ENCODE measurements around the gene PRR33.

Gene PRR33

DNA sequence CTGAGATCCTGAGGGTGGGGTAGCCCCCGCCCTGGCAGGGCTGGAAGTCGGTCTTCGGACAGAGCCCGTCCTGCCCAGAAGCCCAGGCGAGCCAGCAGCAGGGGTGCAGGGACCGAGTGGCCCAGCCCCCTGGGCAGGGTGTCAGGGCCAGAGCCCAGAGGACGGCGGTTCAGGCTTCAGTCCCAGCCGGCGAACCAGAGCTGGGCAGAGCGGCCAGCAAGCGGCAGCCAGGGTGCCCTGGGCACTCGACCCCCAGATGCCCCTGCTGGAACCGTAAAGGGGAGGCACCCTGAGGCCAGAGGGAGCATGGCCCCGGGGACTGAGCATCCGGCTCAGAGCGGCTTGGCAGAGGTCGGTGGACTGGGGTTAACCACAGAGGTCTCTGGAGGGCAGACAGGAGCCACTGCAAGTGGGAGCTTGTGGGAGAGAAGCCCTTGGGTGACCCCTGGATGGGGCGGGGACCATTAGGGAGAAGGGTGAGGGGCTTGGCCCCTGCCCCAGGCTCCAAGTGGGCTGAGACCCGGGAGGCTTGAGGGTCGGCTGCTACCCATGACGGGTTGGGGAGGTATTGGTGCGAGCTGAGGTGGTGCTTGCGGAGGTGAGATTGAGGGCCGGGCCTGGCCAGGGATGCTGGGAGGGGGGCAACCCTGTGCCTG is 22.9 kb downstream of the PRR33 start:
- TF ChIP-seq, protein P1, sequence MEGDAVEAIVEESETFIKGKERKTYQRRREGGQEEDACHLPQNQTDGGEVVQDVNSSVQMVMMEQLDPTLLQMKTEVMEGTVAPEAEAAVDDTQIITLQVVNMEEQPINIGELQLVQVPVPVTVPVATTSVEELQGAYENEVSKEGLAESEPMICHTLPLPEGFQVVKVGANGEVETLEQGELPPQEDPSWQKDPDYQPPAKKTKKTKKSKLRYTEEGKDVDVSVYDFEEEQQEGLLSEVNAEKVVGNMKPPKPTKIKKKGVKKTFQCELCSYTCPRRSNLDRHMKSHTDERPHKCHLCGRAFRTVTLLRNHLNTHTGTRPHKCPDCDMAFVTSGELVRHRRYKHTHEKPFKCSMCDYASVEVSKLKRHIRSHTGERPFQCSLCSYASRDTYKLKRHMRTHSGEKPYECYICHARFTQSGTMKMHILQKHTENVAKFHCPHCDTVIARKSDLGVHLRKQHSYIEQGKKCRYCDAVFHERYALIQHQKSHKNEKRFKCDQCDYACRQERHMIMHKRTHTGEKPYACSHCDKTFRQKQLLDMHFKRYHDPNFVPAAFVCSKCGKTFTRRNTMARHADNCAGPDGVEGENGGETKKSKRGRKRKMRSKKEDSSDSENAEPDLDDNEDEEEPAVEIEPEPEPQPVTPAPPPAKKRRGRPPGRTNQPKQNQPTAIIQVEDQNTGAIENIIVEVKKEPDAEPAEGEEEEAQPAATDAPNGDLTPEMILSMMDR (conservative IDR thresholded peaks at IDR 0.05; ENCODE audit: low read length) = no peak
- DNase-seq (ENCODE audit: low read depth) = no peak
- no peak overlapping the region for H3K4me3 ChIP-seq (ENCODE audit: low read length)

DNA sequence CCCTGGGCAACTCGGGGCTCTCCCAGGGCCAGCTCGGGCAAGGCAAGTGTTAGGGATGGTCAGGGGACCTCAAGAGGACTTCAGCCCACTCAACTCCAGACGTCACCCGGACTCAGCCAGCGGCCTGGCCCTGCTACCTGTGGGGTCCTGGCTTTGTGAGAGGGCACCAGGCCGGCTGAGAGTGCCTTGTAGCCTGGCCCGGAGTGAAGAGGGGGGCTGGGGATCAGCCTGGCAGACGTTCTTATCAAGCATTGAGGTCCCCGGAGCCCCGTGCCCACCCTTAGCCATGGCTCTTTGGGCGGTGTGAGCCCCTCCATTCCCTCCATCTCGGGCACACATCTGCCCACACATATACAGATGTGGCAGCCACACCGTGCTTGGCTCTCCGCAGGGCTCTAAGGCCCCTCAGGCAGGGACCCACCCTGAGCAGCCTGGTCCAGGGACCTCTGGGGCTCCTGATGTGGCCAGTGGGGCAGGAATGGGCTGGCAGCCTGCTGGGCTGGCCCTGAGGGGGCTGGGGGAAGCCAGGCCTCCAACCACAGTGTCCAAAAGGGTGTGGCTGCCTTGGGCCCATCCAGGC is 23.5 kb downstream of the PRR33 start:
- no peak overlapping the region for H3K4me3 ChIP-seq (ENCODE audit: low read length)
- TF ChIP-seq, protein P1 (conservative IDR thresholded peaks at IDR 0.05; ENCODE audit: low read length) = no peak
- no peak for DNase-seq (ENCODE audit: low read depth)

DNA sequence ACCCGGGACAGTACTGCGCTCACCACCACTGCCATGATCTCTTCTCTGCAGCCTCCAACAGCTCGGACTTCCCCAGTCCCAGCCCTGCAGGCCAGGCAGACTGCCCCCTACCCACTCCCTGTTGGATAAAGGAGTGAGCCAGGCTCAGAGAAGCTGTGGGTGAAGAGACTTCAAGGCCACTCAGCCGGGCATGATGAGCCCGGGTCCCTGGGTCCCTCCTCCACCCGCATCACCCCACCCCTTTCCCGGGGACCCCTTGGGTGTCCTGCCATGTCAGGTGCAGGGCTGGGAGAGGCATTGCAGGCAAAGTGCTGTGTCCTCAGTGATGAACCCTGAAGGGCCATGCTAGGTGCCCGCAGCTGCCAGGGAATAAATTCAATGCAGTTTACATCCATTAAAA is 24.3 kb downstream of the PRR33 start:
- no peak overlapping the region for H3K4me3 ChIP-seq (ENCODE audit: low read length)
- TF ChIP-seq, protein P1 (conservative IDR thresholded peaks at IDR 0.05; ENCODE audit: low read length) = no peak
- no peak for DNase-seq (ENCODE audit: low read depth)

- no peak for DNase-seq (ENCODE audit: low read depth)
- TF ChIP-seq, protein P1 (conservative IDR thresholded peaks at IDR 0.05; ENCODE audit: low read length) = no peak
- H3K4me3 ChIP-seq (ENCODE audit: low read length) = no peak overlapping the region
Observed at GRCh38 chr11:1866776-1867175, 24.9 kb downstream of the PRR33 start.

DNA sequence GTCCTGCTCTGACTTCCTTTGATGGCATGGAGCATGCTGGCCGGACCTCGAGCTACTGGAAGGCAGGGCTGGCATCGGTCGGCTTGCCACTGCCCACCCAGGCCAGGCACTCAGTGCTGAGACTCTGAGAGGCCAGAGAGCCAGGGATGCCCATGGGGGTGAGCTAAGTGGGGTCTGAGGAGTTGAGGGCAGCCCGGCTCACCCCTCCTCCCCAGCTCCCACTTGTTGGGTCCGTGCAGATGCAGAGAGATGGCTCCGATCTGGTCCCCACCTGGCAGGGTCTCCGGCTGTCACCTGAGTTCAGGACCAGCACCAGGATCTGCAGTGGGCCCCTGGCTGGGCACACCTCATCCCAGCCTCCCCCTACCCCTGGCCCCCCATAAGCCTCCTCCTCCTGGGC is 25.5 kb downstream of the PRR33 start:
- TF ChIP-seq, protein P1 (conservative IDR thresholded peaks at IDR 0.05; ENCODE audit: low read length) = no peak
- no peak overlapping the region for H3K4me3 ChIP-seq (ENCODE audit: low read length)
- DNase-seq (ENCODE audit: low read depth) = no peak

DNA sequence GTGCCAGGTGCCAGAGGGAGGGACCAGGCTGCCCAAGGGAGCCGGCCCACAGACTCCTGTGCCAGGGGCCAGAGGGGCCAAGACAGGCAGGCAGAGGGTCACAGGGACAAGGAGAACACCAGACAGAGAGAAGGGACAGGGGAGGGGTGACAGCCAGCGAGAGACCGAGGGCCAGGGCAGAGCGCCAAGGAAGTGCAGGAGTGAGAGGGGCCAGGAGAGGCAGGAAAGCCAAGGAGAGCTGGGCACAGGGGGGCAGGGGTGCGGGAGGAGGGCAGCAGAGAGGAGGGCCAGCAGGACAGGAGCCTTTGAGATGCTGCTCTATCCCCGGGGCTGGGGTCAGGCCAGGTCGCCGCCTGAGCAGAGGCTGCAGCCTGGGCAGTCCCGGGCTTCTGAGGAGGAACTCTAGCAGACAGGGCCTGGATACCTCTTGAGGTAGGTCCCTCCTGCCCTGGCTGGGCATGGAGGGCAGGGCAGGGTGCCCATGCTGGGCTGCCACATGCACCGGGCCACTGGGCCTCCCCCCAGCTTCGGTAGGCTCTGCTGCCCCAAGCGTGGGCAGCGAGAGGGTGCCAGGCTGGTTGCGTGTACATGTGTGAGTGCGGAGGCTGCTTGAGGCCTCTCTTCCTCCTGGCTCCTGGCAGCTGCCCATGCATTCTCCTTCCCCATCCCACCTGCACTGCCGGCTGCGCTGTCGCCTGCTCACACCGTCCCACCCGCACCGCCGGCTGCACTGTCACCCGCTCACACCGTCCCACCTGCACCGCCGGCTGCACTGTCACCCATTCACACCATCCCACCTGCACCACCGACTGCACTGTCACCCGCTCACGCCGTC is 26.6 kb downstream of the PRR33 start:
- TF ChIP-seq, protein P1 (conservative IDR thresholded peaks at IDR 0.05; ENCODE audit: low read length) = no peak
- DNase-seq (ENCODE audit: low read depth) = no peak
- H3K4me3 ChIP-seq (ENCODE audit: low read length) = no peak overlapping the region
